ENCODE data around the gene KAZN. TPM values are rescaled to one million over a fixed set of nuclear protein-coding genes. Genes with fewer than 3 reads are reported as not detected.

KAZN gene
- total and polyA plus RNA-seq, 2 of the 8 experiments (the other 6 are each of a cell fraction or from before 2014, with no cell fraction given) = 3.7 to 11.8 TPM

DNA sequence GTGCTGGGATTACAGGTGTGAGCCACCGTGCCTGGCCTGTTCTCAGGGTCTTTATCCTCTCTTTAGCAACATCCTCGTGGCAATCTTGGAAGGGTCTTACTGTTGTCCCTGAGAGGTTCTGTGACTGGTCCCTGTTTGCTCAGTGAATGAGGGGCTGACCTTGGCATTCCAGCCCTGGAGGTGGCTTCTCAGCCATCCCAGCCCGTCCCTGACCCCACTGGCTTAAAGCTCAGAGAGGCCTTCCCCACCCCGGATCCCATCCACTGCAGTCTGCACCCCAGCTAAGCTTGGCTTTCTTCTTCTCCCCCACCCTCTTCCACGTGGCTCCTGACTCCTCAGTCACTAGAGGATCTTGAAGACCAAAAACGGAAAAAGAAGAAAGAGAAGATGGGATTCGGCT, 466.8 kb downstream of the KAZN start:
- Histone ChIP-seq H2BK20ac (ENCODE audit: low read length) (no peak overlapping the region), H4K20me1 (replicated peaks in 1 of 2; ENCODE audit: control insufficient read depth in 1 of 2, insufficient read depth in 2 of 2, low read length in 2 of 2) (peaks cover 0 to 1% of the 10 kb centered on the region in 2 experiments), H2BK120ac (replicated peaks; ENCODE audit: low read depth, low read length) (no peak overlapping the region), H3K14ac (ENCODE audit: insufficient read length) (no peak overlapping the region), H2AK5ac (ENCODE audit: low read depth, low read length) (no peak overlapping the region), H3K4me2 (ENCODE audit: insufficient read depth in 1 of 2, low read depth in 2 of 2, low read length in 2 of 2) (no peak overlapping the region), H2BK15ac (ENCODE audit: low read length) (no peak overlapping the region), H4K8ac (ENCODE audit: extremely low read depth, insufficient read depth, low read length) (no peak overlapping the region; the same call in 1 of the 2 replicates), H3K27me3 (replicated peaks in 1 of 4; ENCODE audit: control insufficient read depth in 3 of 4, extremely low read depth in 1 of 4, insufficient read depth in 3 of 4, low read length in 3 of 4) (no peaks in the 10 kb centered on the region), H4K5ac (ENCODE audit: insufficient read length, low read depth, low read length) (no peak overlapping the region), H3K27ac (ENCODE audit: low read depth, low read length) (no peak overlapping the region), H3K56ac (replicated peaks; ENCODE audit: insufficient read length, low read depth, low read length) (no peak overlapping the region), H3K79me2 (ENCODE audit: control insufficient read depth in 1 of 2, insufficient read depth in 2 of 2, low read length in 2 of 2) (no peaks in the 10 kb centered on the region), H3K36me3 (ENCODE audit: control insufficient read depth in 2 of 4, insufficient read depth in 4 of 4, low read length in 3 of 4) (no peaks in the 10 kb centered on the region; a peak in 1 of 8 replicates), H3K23ac (ENCODE audit: insufficient read length) (no peak overlapping the region), H2AFZ (ENCODE audit: low read length) (no peak overlapping the region), H2BK12ac (ENCODE audit: low read depth, low read length) (no peak overlapping the region), H3K79me1 (ENCODE audit: low read depth, low read length) (no peaks in the 10 kb centered on the region), H2BK5ac (ENCODE audit: low read depth, low read length) (no peak overlapping the region), H3K4me3 (ENCODE audit: extremely low read depth in 1 of 4, insufficient read depth in 2 of 4, low read depth in 3 of 4, low read length in 4 of 4) (no peak overlapping the region), H3K4ac (replicated peaks; ENCODE audit: insufficient read length, low read depth, low read length) (no peak overlapping the region), H3K4me1 (replicated peaks in 1 of 4; ENCODE audit: control insufficient read depth in 3 of 4, insufficient read depth in 4 of 4, low read length in 3 of 4) (no peaks in the 10 kb centered on the region; a peak in 1 of 7 replicates), H3K9ac (replicated peaks in 1 of 4; ENCODE audit: extremely low read depth in 1 of 4, low read depth in 3 of 4, low read length in 3 of 4) (no peak overlapping the region), H3K18ac (ENCODE audit: extremely low read depth, low read length) (no peak overlapping the region), H3K9me3 (ENCODE audit: insufficient read depth in 2 of 2, low read depth in 1 of 2, low read length in 1 of 2) (peaks cover 2 to 4% of the 10 kb centered on the region in 2 experiments; a peak in 1 of 4 replicates), H4K91ac (replicated peaks; ENCODE audit: insufficient read length, low read length) (no peak overlapping the region), H3K23me2 (ENCODE audit: low read depth, low read length) (no peaks in the 10 kb centered on the region)
- CTCF ChIA-PET (ENCODE audit: partially characterized antibody) = interaction anchor here (0.6 to 5.8 kb wide), 5 partner anchors 12 to 456 kb away, joined by 3 to 43 read pairs (median 5); no protein-coding TSS in a partner anchor
- no peak for FAIRE-seq
- TF ChIP-seq TAF1 (IDR thresholded peaks at IDR 0.05; ENCODE audit: low read depth, low read length) (no peak), RAD21 (IDR thresholded peaks at IDR 0.05 in 1 of 2, conservative IDR thresholded peaks at IDR 0.05 in 1 of 2; ENCODE audit: low read depth in 2 of 2, low read length in 2 of 2) (no peak), HDAC2 (IDR thresholded peaks at IDR 0.05; ENCODE audit: borderline replicate concordance in 1 of 2, low read depth in 2 of 2, low read length in 2 of 2) (no peak), JUN (IDR thresholded peaks at IDR 0.05; ENCODE audit: low read depth, low read length) (no peak), SP1 (IDR thresholded peaks at IDR 0.05; ENCODE audit: low read depth, low read length) (no peak), RFX5 (IDR thresholded peaks at IDR 0.05; ENCODE audit: borderline replicate concordance, low read depth, low read length) (no peak), BRCA1 (IDR thresholded peaks at IDR 0.05; ENCODE audit: low read depth, low read length) (no peak), RBBP5 (IDR thresholded peaks at IDR 0.05; ENCODE audit: borderline replicate concordance, low read depth, low read length) (no peak), POU5F1 (IDR thresholded peaks at IDR 0.05; ENCODE audit: low read depth, low read length) (no peak), EGR1 (IDR thresholded peaks at IDR 0.05; ENCODE audit: borderline replicate concordance, low read depth, low read length) (no peak)
- TF ChIP-seq, protein P1, sequence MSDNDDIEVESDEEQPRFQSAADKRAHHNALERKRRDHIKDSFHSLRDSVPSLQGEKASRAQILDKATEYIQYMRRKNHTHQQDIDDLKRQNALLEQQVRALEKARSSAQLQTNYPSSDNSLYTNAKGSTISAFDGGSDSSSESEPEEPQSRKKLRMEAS (IDR thresholded peaks at IDR 0.05) = no peak
- POLR2A ChIA-PET (ENCODE audit: partially characterized antibody) = no interaction called here
- 95% methylated on average over 3 of the region's 7 CpGs; no CpG with 5 or more reads in 1 of the 2 experiments for WGBS, 2 experiments (ENCODE audit: extremely low coverage in 1 of 2, insufficient coverage in 1 of 2, insufficient read length in 1 of 2, insufficient replicate concordance in 2 of 2, low coverage in 1 of 2, low lambda C conversion rate in 2 of 2, missing lambda C conversion rate in 1 of 2)
- no peak for DNase-seq (ENCODE audit: low read depth in 1 of 2, low spot score in 2 of 2)
